Stimulated activated CD4-positive, alpha-beta T cell treated with anti-CD3 and anti-CD28 coated beads, Interleukin-15, amount 100 ng/mL, for 24 hours (primary cell): ENCODE measurements around the gene PARM1.

Experiments
- DNase-seq: peaks from one replicate; pipeline ENCODE4 v3.0.0-alpha.2; 2020

The PARM1 gene, protein sequence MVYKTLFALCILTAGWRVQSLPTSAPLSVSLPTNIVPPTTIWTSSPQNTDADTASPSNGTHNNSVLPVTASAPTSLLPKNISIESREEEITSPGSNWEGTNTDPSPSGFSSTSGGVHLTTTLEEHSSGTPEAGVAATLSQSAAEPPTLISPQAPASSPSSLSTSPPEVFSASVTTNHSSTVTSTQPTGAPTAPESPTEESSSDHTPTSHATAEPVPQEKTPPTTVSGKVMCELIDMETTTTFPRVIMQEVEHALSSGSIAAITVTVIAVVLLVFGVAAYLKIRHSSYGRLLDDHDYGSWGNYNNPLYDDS

DNA sequence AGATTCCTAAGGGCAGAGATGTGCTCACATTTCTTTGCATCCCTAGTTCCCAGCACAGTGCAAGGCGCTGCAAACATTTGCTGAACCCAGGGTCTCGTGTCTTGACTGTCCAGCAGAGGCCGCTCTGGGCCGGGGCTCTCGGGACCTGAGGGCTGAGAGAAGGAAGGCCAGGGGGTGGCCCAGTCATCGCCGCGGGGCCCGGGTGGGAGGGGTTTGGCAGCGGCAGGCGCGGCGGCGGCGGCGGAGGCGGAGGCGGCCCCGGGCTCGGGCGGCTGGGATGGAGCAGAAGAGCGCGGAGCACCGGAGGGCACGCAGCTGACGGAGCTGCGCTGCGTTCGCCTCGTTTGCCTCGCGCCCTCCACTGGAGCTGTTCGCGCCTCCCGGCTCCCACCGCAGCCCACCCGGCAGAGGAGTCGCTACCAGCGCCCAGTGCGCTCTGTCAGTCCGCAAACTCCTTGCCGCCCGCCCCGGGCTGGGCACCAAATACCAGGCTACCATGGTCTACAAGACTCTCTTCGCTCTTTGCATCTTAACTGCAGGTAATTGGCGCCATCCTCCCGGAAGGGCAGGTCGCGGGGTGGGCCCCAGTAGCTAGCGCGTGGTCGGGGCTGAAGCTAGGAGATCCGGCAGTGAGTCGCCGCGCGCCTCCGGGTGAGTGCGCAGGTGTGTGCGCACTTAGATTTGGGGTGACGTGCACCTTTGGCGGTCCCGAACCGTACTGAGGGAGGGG lies at the start of gene PARM1:
Gene PARM1 (plus strand): TSS at position 285 of the 730 bp plus-strand sequence. CDS start 212 bp downstream, at position 497.
- DNase-seq = peak; percentile 77

DNA sequence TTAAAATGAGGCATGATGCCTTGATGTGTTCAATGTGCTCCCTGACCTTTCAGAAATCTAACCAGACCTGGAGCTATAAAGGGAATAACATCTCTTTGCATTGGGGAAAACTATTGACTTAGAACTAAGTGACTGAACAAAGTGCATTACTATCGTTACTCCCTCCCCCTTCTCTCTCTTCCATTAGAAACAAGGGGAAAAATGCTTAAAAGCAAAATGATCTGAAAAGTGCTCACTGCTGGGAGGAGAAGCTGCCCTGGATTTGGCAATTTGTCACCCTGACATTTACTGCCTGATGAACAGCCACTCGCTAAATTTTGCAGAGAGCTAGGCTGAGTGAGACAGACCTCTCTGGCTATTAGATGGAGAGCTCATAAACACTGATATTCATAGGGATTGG lies 48.6 kb upstream of the PARM1 start:
- no peak for DNase-seq

DNA sequence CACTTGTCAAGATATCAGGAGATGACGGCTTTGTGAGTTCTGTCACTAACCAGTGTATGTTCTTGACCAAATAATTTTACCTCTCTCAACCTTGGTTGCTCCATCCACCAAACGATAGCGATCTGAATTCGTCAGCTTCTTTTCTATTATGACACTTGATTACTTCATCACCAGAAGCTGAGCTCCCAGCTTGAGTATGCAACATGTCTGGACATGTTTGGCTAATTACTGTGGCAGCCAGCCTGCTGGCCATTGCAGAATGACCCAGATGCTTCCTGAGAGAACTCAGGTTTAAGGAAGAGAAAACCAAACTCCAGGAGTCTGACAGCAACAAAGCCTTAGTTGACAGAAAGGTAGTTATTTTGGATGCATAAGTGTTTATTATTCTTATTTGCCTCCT lies 46.4 kb upstream of the PARM1 start:
- DNase-seq = no peak

DNA sequence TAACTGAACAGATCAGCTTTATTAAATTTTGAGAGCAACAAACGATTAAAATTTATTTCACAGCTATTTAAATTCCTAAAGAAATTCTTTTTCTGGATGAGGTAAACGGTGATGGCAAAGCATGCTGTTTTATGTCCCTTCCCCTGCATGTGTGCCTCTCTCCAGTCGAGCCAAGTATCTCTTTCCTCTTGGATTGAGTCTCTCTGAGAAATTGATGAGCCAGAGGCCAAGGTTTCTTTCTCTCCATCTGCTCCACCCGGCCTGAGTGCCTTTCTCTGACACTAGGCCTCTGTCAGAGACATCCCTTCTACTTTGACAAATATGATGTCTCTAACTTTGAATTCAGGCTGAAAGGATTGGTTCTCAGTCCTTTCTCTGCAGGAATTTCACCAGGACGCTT lies 42.6 kb upstream of the PARM1 start:
- no peak for DNase-seq

DNA sequence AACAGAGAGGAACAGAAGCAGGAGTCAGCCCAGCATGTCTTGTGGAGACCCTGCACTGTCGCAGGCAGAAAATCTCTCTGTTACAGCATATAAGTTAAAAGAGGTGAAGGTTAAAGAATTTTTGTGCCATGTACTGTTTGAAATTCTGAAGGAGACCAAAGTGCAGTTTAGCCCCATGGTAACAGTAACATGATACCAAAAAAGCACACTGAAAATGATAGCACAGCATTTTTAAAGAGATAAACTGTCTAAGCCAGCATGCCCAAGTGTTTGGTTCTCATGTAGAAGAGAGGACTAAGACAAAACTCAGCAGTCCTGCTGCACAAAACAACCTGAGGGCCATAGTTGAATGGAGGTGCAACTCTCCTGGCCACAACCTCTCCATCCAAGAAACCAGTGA lies 41.9 kb upstream of the PARM1 start:
- DNase-seq = no peak

DNA sequence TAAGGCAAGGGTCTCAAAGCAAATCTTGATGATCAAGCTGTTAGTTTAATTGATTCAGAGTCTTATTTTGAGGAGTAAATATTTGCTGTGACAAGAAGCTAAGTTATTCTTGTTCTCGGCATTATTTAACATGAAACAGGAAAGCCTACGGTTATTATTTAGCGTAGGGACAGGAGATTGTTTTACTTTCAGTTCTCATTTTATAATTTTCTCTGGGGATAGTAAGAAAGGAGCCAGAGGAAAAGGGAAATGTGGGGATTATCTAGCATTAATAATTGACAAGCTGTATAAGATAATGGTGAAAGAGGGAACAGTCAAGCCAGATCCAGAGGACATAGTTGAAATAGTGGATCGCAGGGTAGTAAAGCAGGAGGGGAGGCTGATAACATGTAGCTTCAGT lies 39.7 kb upstream of the PARM1 start:
- no peak for DNase-seq

DNA sequence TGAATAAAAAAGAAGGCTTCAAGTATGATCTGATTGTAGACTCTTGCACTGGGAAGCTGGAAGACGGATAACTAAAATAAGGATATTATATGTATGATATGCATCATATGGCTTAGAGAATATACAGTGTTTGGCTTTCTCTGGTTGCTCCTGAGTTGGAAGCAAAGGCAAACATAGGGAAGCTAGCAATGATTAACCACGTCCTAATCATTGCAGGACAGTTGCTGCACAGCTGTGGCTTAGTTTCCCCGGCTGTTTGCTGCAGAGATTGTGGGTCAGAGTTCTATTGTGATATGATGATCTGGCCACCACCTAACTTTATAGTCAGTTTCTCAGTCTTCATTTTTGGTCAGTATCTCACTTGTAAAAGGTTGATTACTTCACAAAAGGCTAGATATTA lies 36.3 kb upstream of the PARM1 start:
- DNase-seq = no peak

DNA sequence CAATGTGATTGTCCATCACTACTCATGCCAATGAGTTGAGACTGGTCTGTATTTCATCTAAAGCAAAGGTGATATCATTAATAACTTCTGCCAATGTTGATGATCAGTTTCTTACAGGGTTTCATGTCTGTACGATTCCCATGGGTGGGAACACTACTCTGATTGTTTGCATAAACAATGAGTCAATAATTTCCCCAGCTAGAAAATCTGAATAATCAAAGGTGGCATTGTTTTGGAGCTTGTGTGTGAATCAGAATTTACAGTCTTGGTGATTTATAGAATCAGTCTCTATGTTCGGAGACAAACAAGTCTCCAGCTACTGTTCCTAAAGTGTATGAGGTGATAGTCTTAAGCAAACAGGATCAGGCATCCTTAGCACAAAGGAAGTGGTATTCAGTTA lies 35.5 kb upstream of the PARM1 start:
- DNase-seq = no peak

DNA sequence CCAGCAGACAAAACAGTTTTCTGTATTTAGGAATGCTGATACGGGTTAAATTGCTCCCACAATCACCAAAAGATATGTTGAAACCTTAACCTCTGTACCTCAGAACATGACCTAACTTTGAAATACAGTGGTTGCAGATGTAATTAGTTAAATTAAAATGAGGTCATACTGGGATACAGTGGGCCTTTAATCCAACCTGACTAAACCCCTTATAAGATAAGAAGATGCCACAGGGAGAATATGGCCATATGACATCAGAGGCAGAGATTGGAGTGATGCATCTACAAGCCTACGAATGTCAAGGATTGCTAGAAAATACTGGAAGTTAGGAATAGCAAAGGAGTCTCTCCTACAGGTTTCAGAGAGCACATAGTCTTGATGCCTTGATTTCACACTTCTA lies 32.1 kb upstream of the PARM1 start:
- DNase-seq = no peak

DNA sequence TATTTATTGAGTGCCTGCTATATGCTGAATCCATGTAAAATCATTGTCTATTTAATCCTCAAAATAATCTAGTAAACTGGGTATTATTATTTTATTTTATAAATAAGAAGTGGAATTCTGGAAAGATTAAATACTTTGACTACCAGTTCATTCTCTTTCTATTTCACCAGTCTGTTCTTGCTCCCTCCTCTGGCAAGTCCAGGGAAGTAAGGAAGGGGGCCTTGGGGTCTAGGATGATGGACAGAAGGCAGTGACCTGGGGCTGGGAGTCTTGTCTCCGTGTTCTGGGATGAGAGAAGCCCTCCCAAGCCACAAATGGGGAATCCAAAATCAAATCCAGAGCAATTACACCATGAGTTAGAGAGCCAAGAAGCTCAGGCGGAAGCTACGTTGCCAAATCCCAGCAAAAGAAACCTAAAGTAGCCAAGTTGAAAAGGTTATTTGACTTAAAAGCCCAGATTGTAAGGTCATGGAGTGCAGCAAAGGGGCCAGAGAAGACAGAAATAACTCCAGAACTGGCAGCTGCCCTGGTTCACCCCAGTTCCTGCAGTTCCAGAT lies 28.3 kb upstream of the PARM1 start:
- DNase-seq = no peak

DNA sequence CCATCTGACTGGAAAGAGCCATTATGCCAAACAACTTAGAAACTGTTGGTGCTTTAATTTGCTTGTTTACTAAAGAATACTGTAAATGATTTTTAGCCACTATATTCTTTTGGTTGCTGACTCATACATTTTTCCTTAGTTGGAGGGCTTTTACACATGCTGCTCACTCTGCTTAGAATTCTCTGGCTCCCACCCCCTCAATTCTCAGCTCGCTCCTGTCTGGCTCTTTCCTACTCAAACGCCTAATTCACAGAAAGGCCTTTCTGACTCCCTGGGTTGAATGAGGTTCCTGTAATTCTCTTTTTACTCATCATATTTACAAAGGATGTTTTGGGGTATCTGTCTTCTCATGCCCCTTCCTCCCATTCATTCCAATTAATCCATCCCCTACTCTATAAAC lies 26.1 kb upstream of the PARM1 start:
- DNase-seq = no peak

DNA sequence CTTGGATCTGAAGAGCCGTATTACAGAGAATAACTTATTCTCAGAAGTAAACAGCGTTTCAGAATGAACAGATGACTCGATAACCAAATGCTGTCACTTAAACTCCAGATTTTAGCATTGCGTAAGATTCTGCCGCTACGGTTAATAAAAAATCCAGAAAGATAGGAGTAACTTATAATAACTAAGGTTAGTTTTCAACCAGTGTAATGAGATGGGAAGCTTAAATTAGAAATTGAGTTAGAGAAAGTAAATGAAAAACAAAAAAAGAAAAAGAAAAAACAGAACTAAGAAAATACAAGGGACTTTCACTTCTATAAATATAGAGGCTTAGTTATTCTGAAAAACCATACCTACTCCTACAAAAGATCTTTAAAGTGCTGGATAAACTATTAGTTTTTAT lies 13.1 kb upstream of the PARM1 start:
- no peak for DNase-seq

DNA sequence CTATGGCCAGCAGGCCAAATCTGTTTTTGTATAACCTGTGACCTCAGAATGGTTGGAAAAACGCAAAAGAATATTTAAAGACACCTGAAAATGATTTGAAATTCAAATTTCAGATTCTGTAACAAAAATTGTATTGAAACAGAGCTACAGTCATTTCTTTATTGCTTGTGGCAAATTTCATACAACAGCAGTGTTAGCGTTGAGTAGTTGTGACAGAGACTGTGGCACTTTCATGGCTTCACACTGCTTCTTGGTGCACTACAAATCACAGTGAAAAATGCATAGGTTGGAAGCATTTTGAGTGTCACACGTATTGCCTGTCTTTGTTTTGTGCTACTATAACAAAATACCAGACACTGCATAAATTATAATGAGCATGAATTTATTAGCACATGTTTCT lies 12.2 kb upstream of the PARM1 start:
- no peak for DNase-seq

DNA sequence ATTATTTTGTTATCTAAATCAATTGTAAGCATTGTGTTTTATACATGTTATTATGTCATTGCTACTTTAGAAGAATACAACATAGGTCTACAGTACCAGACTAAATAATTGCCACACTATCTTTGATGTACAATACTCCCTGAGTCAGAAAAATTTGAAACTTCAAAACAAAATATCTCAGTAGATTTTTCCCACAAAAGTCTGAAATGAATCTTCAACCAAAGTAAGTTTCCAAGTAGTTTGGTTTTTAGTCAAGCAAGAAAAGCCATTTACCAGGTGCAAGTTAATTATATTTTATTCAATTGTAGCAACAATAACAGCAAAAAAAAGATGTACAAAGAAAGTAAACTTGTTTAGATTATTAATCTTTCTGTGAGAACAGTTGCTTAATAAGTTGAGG lies 11.4 kb upstream of the PARM1 start:
- no peak for DNase-seq

DNA sequence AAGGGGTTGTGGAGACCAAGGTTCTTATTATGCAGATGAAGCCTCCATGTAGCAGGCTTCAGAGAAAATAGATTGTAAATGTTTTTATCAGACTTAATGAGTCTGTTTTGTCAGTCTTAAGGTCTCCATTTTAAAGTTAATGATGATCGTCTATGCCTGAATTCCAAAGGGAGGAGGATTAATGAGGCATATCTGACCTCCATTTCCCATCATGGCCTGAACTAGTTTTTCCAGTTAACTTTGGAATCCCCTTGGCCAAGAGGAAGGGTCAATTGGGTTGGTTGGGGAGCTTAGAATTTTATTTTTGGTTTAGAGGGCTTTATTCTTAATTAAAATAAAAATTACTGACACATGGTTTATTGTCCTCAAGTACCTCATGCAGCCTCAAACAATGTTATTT lies 6.9 kb upstream of the PARM1 start:
- DNase-seq = no peak

DNA sequence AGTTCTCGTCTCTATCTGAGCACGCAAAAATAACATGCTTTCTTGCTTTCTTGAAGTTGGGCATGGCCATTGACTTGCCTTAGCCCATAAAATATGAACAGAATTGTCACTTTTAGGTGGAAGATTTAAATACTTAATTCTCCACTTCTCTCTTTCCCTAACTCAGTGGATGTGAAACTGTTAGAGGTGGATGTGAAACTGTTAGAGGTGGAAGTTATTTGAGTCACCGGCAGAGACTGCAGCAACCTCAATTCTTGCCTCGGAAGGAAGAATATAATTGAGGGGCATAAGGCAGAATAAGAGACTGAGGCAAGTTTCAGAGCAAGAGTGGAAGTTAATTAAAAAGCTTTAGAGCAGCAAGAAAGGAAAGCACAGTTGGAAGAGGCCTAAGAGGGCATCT lies 2.8 kb upstream of the PARM1 start:
- DNase-seq = no peak

DNA sequence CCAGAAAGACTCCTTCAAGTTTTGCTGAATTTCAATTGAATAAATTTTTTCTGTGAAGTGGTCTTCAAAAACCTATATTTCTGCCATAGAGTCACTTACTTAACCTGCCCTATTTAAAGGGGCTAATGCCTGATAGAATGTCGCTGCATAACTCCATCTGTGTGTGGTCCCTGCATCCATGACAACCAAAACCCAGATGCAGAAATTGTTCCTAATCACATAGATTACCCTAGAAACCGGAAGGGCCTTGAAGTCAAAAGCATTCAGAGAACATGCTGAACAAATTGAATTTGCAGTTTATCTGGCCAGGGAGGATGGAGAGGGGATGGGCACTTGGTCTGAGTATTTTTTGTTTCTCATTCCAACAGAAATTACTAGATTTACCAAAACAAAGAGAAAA lies 1.5 kb upstream of the PARM1 start:
- DNase-seq = no peak

DNA sequence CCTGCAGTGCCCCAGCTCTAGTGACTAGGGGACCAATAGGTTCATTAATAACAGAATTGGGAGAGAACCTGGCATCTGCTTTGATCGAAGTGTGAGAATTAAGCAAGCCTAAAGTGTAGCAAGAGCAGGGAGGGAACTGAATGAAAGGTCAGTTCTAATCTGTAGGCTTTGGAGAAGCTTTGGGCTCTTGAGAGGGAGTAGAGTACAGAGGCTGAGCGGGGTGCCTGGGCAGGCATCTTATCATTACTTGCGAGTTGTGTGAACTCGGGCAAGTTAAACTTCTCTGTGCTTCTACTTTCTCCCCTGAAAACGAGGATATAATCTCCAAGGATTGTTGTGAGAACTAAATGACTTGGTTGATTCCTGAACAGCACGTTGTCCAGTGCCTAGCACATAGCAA lies 906 bp upstream of the PARM1 start:
- DNase-seq = no peak

DNA sequence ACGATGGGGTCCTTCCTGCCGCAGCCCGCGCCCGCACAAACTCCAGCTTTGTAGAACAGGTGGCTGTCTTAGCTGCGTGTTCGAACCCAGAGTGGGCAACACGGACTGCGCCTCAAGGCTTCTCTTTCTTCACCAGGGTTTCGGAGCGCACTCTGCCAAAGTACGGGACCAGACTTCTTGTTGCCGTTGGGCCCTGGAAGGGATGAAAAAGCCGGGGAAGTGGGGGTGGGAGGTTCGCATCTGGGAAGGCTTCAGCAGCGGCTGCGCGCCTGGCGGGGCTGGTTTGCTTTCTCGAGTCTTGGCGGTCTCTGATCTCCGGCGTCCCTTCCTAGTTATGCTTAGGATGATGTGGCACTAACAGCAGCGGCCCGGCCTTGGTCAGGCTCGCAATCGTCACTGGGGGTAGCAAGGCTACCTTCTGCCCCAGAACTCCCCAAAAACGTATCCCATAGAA lies 673 bp downstream of the PARM1 start:
- peak; percentile 4 for DNase-seq

DNA sequence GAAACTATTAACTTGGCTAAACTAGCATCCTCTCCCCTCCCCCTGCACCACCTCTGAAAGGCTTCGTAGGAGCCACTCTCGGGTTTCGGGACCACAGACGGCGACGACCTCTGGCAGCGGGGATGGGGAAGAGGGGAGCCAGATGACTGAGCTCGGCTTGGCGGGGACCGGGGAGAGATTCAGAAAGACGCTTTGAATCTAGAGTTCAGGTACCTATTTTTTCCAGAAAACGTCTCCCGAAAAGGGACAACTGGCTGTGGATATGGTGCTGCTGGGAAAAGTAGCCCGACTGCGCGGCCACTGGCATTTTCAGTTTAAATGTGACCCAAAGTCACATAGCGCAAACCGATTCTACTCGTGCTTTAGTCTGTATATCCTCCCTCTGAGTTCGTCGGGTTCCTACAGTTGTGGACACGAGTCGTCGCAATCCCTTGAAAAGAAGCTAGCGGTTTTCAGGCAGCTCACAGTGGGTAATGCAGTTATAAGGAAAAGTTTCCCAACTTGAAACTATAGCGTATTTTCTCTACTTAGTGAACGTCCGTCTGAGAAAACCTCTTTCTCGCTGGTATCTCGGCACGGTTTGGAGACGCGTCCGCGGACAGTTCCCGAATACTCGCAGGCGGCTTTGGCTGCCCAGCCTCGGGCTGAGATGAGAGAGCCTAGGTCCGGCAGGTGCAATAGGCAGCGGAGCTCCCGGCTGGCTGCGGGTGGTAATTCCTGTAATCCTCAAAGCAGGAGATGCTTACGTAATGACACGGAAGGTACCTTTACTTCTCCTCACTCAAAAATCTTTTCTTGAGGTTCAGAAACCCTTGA lies 1.3 kb downstream of the PARM1 start:
- peak; percentile 3 for DNase-seq

DNA sequence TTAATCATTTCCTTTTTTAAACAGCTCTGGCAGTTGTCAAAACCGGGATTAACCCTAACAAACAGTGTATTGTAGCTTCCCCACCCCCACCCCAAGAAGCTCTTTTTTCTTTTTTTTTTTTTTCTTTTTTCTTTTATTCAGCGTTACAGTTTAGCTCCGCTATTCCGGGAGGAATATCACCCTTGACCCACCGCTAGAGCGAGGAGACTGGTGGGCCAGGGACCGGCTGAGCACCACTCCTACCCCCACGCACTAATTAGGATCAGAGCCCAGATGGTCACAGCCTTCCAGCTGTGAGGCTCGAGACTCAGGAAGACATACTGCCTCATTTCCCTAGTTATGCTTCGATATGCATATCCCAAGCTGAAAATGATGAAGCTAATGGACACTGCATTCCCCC lies 2.0 kb downstream of the PARM1 start:
- no peak for DNase-seq

DNA sequence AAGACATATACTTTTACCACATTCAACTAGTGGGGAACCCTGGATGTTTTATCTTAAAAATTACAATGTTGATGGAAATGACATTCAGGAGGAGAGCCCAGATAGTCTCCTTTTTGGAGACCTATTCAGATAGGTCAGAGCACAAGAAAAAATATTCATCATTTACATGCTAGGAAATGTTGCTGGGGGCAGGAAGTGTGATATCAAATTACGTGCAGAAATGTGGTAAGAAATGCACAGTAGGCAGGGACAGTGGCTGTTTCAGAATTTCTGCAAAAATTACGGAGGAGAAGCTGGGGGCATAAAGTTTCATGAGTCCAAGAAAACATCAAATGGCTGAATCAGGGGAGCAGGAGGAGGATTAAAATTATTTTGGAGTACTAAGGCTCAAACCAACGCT lies 8.2 kb downstream of the PARM1 start:
- DNase-seq = no peak

DNA sequence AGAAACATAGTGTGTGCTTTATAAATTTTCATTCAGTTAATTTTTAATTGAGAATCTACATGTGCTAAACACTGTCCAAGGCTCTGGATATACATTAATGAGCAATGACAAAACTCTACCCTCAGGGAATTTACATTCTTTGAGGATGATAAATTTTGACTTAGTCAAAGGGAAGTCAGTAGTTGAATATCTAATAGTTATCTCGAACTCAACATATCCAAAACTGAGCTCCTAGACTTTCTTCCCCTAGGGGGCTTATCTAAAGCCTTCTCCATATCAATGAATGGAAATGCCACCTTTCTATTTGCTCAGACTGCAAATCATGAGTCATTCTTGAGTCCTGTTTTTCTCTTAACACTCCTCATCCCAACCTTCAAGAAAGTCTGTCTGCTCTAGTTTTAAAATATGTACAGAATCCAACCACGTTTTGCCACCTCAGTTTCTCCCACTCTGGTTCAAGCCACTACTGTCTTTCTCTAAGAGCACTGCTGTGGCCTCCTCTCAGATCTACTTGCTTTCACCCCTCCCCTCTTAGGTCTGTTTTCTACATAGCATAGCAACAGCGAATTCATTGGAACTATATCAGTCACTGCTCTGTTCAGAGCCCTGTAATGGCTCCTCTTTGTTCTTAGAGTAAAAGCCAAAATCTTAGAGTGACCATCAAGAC lies 9.5 kb downstream of the PARM1 start:
- DNase-seq = no peak
